HG02840 (cell line): ENCODE data around the gene C2CD5.
A peak's percentile ranks its signal among the peaks of the same experiment; 100 is the strongest.

Experiments
- ATAC-seq: cut with Tn5 transposase; IDR thresholded peaks from one replicate; pipeline ENCODE4 v1.9.1; 2021; ENCODE audit warnings: mild to moderate bottlenecking, moderate library complexity, moderate number of reproducible peaks; ENCODE audit not compliant: unreplicated experiment, low FRiP score

Gene C2CD5

GRCh38 chr12:22435583-22435982, 108.8 kb downstream of the C2CD5 start:
- ATAC-seq = no peak

- no peak for ATAC-seq
These were observed 112.6 kb downstream of the C2CD5 start for GRCh38 chr12:22431693-22432251.

GRCh38 chr12:22416801-22417200, 127.5 kb downstream of the C2CD5 start:
- no peak for ATAC-seq

- no peak for ATAC-seq
These were observed 128.7 kb downstream of the C2CD5 start for GRCh38 chr12:22415342-22416309.

GRCh38 chr12:22414742-22415141, 129.6 kb downstream of the C2CD5 start:
- no peak for ATAC-seq

- ATAC-seq = no peak
These were observed 130.8 kb downstream of the C2CD5 start for GRCh38 chr12:22413592-22413991.

- no peak for ATAC-seq
These were observed 131.8 kb downstream of the C2CD5 start for GRCh38 chr12:22412581-22412980.

GRCh38 chr12:22410486-22410885, 133.9 kb downstream of the C2CD5 start:
- no peak for ATAC-seq

- ATAC-seq = peak; percentile 85
These were observed 134.8 kb downstream of the C2CD5 start for GRCh38 chr12:22409377-22410164.

- no peak for ATAC-seq
These were observed 135.5 kb downstream of the C2CD5 start for GRCh38 chr12:22408610-22409376.

- ATAC-seq = no peak
These were observed 136.9 kb downstream of the C2CD5 start for GRCh38 chr12:22407397-22407796.

GRCh38 chr12:22406627-22407026, 137.7 kb downstream of the C2CD5 start:
- ATAC-seq = no peak

GRCh38 chr12:22399464-22400180, 144.7 kb downstream of the C2CD5 start:
- ATAC-seq = no peak
